Natural killer cell (primary cell): ENCODE data around the gene LEPROT. TPM values are rescaled to one million over a fixed set of nuclear protein-coding genes. Genes with fewer than 3 reads are reported as not detected.

ENCODE experiments used
- ATAC-seq, 3 donors: fragments of 150-1000 bp in 2 of 3; fragments of 200-7000 bp in 1 of 3; cut with Tn5 transposase; 1 replicate in 1 of 3; 2 replicates in 2 of 3; pipeline ENCODE4 v1.10.0; 2021; ENCODE audit warnings: mild to moderate bottlenecking in 2 of 3, moderate library complexity in 2 of 3
- DNase-seq, 2 donors: peaks; one replicate each; pipeline versions ENCODE4 v3.0.0 to v3.0.0-alpha.2; 2013 to 2021; ENCODE audit warnings: mixed read lengths in 1 of 2
- H3K27ac ChIP-seq: one replicate; pipeline ENCODE4 v1.5.1; 2013; ENCODE audit warnings: mild to moderate bottlenecking, low read length
- H3K27me3 ChIP-seq: one replicate; pipeline ENCODE4 v1.6.1; 2013; ENCODE audit warnings: low read length; ENCODE audit not compliant: control insufficient read depth, insufficient read depth
- H3K36me3 ChIP-seq: one replicate; pipeline ENCODE4 v1.6.1; 2013; ENCODE audit warnings: low read length; ENCODE audit not compliant: control insufficient read depth, insufficient read depth
- H3K4me1 ChIP-seq: one replicate; pipeline ENCODE4 v1.6.1; 2013; ENCODE audit warnings: low read length; ENCODE audit not compliant: control insufficient read depth, insufficient read depth
- H3K4me3 ChIP-seq: one replicate; pipeline ENCODE4 v1.5.1; 2013; ENCODE audit warnings: low read length
- H3K9me3 ChIP-seq: one replicate; pipeline ENCODE4 v1.6.1; 2013; ENCODE audit warnings: low read length; ENCODE audit not compliant: control insufficient read depth, insufficient read depth
- H3K27ac Mint-ChIP-seq, 2 donors: one replicate each; pipeline ENCODE4 v1.8.0; 2022; ENCODE audit warnings: mild to moderate bottlenecking in 2 of 2, mixed read lengths in 2 of 2, moderate library complexity in 1 of 2
- H3K27me3 Mint-ChIP-seq, 2 donors: one replicate each; pipeline ENCODE4 v1.8.0; 2022; ENCODE audit warnings: low read depth in 2 of 2, mixed read lengths in 2 of 2
- H3K36me3 Mint-ChIP-seq: one replicate; pipeline ENCODE4 v1.8.0; 2022; ENCODE audit warnings: mixed read lengths
- H3K4me1 Mint-ChIP-seq, 2 donors: one replicate each; pipeline ENCODE4 v1.8.0; 2022; ENCODE audit warnings: mixed read lengths in 2 of 2
- H3K4me3 Mint-ChIP-seq: one replicate; pipeline ENCODE4 v1.8.0; 2022; ENCODE audit warnings: mild to moderate bottlenecking, moderate library complexity, mixed read lengths
- H3K9me3 Mint-ChIP-seq, 2 donors: one replicate each; pipeline ENCODE4 v1.8.0; 2022; ENCODE audit warnings: mixed read lengths in 2 of 2
- CTCF ChIP-seq: fragments of 200-600 bp; IDR thresholded peaks from one replicate; pipeline ENCODE4 v1.8.0; 2022; ENCODE audit warnings: antibody characterized with exemption
- WGBS: methylation state at CpG from one replicate; pipeline ENCODE4 v1.1.7; 2013; ENCODE audit warnings: missing lambda C conversion rate; ENCODE audit not compliant: insufficient coverage; 5-methylcytosine and 5-hydroxymethylcytosine counted together
- intact Hi-C: fragments of 100-400 bp; cut with micrococcal nuclease; formaldehyde crosslinking; loops from one replicate; pipeline ENCODE4 v1.14.2; 2022
- total RNA-seq, 4 donors: library from RNA; stranded (reverse); fragments of 120-200 nt in 1 of 4; gene quantifications; one replicate each; pipeline versions ENCODE4 v1.2.3 to v1.2.4, GENCODE V29; 2013 to 2022

Gene LEPROT
- total RNA-seq, 3 donors from 2014 or later (not counting 1 experiment from before 2014, with no cell fraction given), result 18.1 to 33.0 (median 20.3) TPM

GRCh38 chr1:65393928-65394327 lies 26.5 kb upstream of the LEPROT start:
- Mint-ChIP-seq H3K4me3 (no peak overlapping the region), H3K36me3 (no peaks in the 10 kb centered on the region), H3K9me3 (no peaks in the 10 kb centered on the region), H3K4me1 (no peaks in the 10 kb centered on the region), H3K27me3 (peaks cover 8 to 10% of the 10 kb centered on the region in 2 donors), H3K27ac (no peak overlapping the region)
- no peak overlapping the region for H3K4me3 ChIP-seq
- no peaks in the 10 kb centered on the region for H3K27me3 ChIP-seq
- WGBS, result 91% methylated on average over 1 of the region's 1 CpG
- no peaks in the 10 kb centered on the region for H3K4me1 ChIP-seq
- no peak for TF ChIP-seq CTCF
- DNase-seq (no peak), ATAC-seq (no peak)
- no peaks in the 10 kb centered on the region for H3K9me3 ChIP-seq
- intact Hi-C loops, result no loop called here
- H3K36me3 ChIP-seq, result no peaks in the 10 kb centered on the region
- no peak overlapping the region for H3K27ac ChIP-seq

GRCh38 chr1:65395887-65396612 lies 24.4 kb upstream of the LEPROT start:
- no peaks in the 10 kb centered on the region for H3K27me3 ChIP-seq
- H3K27ac Mint-ChIP-seq, result no peak overlapping the region
- no peaks in the 10 kb centered on the region for H3K9me3 ChIP-seq
- no peaks in the 10 kb centered on the region for H3K36me3 ChIP-seq
- H3K27ac ChIP-seq, result no peak overlapping the region
- DNase-seq (no peak), ATAC-seq (no peak)
- H3K27me3 Mint-ChIP-seq, result peaks cover 4 to 15% of the 10 kb centered on the region in 2 donors
- H3K4me3 ChIP-seq, result no peak overlapping the region
- 72% methylated on average over 3 of the region's 3 CpGs for WGBS
- H3K9me3 Mint-ChIP-seq, result no peaks in the 10 kb centered on the region
- H3K4me1 ChIP-seq, result no peaks in the 10 kb centered on the region
- H3K4me3 Mint-ChIP-seq, result no peak overlapping the region
- intact Hi-C loops, result no loop called here
- no peak for TF ChIP-seq CTCF
- no peaks in the 10 kb centered on the region for H3K36me3 Mint-ChIP-seq
- no peaks in the 10 kb centered on the region for H3K4me1 Mint-ChIP-seq

- no peak for ATAC-seq
- no peak for TF ChIP-seq CTCF
- H3K27ac Mint-ChIP-seq, result no peak overlapping the region
Measured at GRCh38 chr1:65398083-65398482, 22.4 kb upstream of the LEPROT start.

GRCh38 chr1:65399003-65399402 lies 21.5 kb upstream of the LEPROT start:
- H3K4me1 Mint-ChIP-seq, result no peaks in the 10 kb centered on the region
- WGBS, result no CpG with 5 or more reads among the region's 1 CpG

More at GRCh38 chr1:65398083-65398482, 22.4 kb upstream of the LEPROT start:
- no peaks in the 10 kb centered on the region for H3K4me1 Mint-ChIP-seq
- Histone ChIP-seq H3K27ac (no peak overlapping the region), H3K36me3 (no peaks in the 10 kb centered on the region), H3K4me3 (no peak overlapping the region), H3K4me1 (no peaks in the 10 kb centered on the region), H3K9me3 (no peaks in the 10 kb centered on the region), H3K27me3 (no peaks in the 10 kb centered on the region)
- H3K4me3 Mint-ChIP-seq, result no peak overlapping the region
- WGBS, result no CpG with 5 or more reads among the region's 1 CpG
- H3K9me3 Mint-ChIP-seq, result no peaks in the 10 kb centered on the region
- no peaks in the 10 kb centered on the region for H3K36me3 Mint-ChIP-seq
- intact Hi-C loops, result no loop called here
- peaks cover 0 to 12% of the 10 kb centered on the region in 2 donors for H3K27me3 Mint-ChIP-seq
- no peak for DNase-seq

More at GRCh38 chr1:65399003-65399402, 21.5 kb upstream of the LEPROT start:
- no peak for TF ChIP-seq CTCF
- Histone ChIP-seq H3K27ac (no peak overlapping the region), H3K9me3 (no peaks in the 10 kb centered on the region), H3K36me3 (no peaks in the 10 kb centered on the region), H3K27me3 (no peaks in the 10 kb centered on the region), H3K4me3 (no peak overlapping the region), H3K4me1 (no peaks in the 10 kb centered on the region)
- Mint-ChIP-seq H3K27ac (no peak overlapping the region), H3K27me3 (peaks cover 0 to 12% of the 10 kb centered on the region in 2 donors), H3K4me3 (no peak overlapping the region), H3K9me3 (no peaks in the 10 kb centered on the region), H3K36me3 (no peaks in the 10 kb centered on the region)
- intact Hi-C loops, result no loop called here
- DNase-seq (no peak), ATAC-seq (no peak)
